Measurements from ENCODE around the gene VAX1.

DNA sequence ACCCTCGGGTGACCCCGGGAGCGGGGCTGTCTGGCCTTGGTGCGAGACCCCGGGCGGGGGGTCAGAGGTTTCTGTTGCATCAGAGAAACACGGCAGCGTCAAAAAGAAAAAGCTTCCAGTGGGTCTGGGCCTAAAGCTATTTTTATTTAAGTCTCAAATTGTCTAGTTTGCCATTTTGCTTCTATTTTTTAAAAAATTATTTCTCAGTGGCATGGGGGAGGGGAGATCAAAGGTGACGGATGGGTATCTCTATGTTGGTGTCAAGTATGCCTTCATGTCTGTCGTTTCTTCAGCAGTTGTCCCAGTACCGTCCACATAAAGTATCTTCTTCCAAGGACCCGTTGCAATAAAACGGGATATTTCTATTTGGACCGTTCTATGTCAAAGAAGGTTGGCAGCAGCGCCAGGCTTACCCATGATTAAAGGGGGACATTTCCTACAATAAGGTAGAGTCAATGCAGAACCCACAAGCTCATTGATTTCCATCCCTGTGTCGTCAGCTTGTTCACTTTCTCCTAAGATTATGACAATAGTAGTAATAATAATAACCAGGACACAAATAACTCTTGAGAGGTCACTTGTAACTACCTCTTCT, 26.0 kb upstream of the VAX1 start:
- TF ChIP-seq, protein P1, sequence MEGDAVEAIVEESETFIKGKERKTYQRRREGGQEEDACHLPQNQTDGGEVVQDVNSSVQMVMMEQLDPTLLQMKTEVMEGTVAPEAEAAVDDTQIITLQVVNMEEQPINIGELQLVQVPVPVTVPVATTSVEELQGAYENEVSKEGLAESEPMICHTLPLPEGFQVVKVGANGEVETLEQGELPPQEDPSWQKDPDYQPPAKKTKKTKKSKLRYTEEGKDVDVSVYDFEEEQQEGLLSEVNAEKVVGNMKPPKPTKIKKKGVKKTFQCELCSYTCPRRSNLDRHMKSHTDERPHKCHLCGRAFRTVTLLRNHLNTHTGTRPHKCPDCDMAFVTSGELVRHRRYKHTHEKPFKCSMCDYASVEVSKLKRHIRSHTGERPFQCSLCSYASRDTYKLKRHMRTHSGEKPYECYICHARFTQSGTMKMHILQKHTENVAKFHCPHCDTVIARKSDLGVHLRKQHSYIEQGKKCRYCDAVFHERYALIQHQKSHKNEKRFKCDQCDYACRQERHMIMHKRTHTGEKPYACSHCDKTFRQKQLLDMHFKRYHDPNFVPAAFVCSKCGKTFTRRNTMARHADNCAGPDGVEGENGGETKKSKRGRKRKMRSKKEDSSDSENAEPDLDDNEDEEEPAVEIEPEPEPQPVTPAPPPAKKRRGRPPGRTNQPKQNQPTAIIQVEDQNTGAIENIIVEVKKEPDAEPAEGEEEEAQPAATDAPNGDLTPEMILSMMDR (IDR thresholded peaks at IDR 0.05; ENCODE audit: insufficient read depth, low read length, poor library complexity, severe bottlenecking) = no peak
- TF ChIP-seq EZH2phosphoT487 (conservative IDR thresholded peaks at IDR 0.05; ENCODE audit: low read length) = no peak
